Germinal center (tissue), 1 donor: ENCODE results near the gene NINJ2.

Source experiments
- DNase-seq: peaks from one replicate; pipeline ENCODE4 v3.0.0; 2012; ENCODE audit warnings: mixed read lengths, low spot score

Gene NINJ2

DNA sequence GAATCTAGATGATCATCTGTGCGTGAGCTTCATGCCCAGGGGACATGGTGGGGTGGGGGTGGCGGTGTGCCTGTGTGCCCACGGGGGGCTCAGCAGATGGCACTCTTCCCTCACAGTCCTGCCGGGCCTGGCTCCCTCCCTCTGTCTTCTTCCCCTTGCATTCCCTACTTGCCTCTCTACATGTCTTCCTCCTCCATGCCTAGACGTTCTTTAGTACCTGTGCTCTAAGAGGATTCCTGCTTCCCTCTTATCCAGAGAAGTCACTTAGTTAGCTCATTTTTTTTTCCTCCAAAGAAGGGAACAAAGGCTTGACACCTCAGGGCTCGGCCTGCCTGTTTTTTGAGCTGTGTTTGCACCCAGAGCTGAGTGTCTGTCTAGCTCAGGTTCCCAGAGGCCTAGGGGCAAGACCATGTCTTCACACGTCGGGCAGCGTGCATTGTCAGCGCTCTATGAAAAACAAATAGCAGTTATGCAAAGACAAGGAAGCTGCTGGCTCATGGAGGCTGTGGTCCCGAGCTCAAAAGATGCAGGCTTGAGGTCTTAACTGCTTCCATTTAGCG lies 48.8 kb downstream of the NINJ2 start:
- DNase-seq = no peak

DNA sequence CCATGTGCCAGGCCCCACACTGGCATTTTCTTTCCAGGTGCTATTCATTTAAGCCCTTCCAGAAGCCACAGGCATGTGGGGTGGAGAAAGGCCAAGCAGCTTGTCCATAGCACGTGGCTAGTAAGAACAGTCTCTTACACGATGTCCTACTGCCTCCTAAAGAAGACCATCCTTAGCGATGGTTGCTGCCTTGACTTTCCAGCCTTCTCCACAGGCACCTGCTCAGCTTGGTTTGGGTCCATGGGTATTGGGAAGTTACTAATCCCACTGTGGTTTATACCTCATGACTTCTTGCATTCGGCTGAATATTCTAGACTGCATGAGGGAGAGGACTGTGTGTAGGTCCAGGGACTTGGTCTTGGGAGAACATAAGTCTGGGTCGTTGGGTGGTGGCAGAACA lies 49.2 kb downstream of the NINJ2 start:
- DNase-seq = no peak

DNA sequence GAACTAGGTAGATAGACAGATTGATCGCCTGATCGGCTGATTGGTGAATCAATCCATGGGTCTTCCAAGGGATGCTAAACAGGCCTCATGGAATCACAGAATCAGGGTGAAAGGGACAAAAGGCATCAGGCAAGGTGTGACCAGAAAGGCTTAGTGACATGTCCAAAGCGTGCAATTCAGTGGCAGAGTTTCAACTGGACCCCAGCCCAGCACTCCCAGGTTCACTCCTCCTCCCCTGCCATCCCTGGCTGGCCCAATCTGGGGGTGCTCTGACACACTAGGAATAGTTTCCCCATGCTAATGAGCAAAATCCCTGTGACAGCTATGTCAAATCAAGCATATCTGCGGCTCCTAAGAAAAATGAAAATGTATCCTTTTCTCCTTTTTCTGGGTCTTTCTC lies 50.4 kb downstream of the NINJ2 start:
- no peak for DNase-seq

DNA sequence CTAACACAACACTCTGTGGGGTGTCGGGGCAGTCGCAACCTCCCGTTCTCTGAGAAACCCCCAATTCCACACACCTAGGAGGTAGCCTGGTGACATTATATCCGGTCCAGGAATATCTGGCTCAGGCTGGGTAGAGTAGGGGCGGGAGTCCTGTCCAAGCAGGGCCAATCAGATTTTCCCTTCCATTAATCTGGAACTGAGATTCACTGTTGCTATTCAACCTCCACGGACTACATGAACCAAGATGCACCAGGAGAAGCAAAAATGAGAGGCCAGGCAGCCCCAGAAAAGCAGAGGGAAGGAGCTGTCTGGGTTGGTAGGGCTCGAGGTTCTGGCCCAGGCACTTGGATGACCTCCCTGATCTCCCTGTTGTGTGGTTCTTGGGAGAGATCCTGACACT lies 51.0 kb downstream of the NINJ2 start:
- DNase-seq = no peak

DNA sequence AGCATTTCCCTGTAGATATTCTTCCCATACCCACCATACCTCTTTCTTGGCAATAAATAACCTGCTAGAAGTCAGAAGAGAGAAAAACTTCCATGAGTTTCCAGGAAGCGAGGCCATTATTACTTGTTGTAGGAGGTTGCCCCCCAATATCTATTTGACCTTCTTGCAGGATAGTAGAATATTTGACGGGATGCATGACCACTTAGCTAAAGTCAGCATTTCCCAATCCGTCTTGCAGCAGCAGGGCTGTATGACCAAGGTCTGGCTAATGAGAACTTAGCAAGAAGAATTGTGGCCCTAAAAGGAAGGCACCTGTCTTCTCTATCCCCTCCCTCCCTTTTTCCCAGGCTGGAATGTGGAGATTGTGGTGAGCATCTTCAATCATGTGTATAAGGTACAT lies 51.5 kb downstream of the NINJ2 start:
- no peak for DNase-seq

DNA sequence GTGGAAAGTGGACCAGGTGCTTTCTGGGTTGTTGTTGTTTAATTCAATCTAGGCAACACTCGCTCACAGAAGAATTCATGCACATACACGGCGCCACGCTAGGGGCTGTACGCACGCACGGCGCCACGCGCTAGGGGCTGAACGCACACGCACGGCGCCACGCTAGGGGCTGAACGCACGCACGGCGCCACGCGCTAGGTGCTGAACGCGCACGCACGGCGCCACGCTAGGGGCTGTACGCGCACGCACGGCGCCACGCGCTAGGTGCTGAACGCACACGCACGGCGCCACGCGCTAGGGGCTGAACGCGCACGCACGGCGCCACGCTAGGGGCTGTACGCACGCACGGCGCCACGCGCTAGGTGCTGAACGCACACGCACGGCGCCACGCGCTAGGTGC lies 54.3 kb downstream of the NINJ2 start:
- DNase-seq = no peak

DNA sequence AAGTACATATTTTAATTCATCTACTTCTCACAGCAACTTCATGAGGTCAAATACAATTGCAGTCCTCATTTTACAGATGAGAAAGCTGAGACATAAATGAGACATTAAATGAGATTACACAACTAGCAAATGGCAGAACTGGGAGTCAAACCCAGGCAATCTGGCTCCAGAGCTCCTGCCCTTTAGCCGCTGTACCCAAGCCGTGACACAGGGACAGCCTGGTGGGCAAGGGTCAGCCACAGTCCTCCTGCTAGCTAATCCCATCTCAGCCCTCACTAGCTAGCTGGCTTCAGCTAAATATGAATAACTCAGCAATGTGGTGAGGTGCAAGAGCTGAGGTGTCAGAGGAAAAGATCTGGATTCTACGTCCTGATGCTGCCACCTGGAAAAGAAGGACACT lies 54.8 kb downstream of the NINJ2 start:
- no peak for DNase-seq

DNA sequence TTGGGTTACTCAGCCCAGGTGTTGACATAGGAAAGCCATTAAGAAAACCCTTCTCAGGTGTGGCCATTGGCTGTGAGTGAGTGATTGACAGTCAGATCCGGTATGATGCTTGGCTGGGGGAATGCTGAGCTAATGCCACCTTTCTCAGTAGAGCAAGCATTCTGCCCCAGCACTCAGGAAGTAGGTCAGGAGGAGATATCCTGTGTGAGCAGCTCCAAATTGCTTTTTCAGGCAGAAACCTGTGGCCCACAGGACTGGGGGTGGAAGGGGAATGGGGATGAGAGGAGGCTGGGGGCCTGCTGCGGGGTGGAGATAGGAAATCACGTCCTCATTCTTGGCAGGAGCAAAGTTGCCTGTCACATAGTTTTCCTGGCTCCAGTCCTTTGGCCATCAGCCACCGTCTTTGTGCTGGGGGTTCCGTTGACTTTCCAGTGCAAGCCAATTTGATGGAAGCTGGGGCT lies 55.7 kb downstream of the NINJ2 start:
- no peak for DNase-seq

DNA sequence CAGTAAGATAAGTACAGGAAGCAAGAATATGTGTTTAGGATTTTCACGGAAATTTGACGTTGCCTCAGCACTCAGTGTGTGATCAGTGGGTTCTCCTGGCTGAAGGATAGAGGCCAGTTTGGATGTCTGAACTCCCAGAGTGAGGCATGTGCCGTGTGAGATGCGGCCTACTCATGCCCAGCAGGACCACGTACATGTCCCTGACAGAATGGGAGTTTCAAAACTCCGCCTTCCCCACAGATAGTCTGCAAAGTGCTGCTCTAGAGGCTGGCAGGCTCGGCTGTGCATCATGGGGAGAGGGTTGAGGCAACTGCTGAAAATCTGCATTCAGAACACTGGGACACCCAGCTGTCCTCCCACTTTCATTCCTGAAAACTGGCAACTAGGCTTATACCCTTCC lies 58.3 kb downstream of the NINJ2 start:
- no peak for DNase-seq

DNA sequence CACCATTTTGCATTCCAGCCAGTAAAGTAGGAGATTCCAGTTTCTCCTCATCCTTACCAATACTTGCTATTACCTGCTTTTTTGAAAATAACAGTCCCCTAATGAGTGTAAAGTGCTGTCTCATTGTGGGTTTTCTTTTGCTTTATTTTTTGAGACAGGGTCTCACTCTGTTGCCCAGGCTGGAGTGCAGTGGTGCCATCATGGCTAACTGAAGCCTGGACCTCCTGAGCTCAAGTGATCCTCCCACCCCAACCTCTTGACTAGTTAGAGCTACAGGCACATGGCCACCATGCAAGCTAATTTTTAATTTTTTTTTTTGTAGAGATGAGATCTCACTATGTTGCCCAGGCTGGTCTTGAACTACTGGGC lies 60.6 kb downstream of the NINJ2 start:
- DNase-seq = no peak

DNA sequence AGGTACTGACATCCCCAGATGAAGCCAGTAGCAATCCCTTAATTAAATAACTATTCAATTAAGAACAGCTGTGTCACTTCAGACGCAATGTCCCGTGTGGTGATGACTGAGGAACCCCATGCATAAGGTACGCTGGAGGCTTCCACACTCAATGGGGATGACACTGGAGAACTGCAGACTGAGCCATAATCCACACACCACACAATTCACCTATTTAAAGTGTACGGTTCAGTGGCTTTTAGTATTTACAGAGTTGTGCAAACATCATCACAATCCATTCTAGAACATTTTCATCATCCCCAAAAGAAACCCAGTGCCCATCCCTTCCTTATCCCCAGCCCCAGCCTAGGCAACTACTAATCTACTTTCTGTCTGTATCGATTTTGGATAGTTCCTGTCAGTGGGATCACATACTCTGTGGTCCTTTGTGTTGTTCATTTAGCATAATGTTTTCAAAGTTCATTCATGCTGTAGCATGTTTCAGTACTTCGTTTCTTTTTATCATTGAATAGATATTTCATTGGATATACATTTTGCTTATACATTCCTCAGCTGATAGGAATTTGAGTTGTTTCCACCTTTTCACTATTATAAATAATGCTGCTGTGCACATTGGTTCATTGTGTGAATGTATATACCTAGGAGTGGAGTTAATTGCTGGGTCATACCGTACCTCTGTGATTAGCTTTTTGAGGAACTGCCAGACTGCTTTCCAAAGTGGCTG lies 61.1 kb downstream of the NINJ2 start:
- no peak for DNase-seq

DNA sequence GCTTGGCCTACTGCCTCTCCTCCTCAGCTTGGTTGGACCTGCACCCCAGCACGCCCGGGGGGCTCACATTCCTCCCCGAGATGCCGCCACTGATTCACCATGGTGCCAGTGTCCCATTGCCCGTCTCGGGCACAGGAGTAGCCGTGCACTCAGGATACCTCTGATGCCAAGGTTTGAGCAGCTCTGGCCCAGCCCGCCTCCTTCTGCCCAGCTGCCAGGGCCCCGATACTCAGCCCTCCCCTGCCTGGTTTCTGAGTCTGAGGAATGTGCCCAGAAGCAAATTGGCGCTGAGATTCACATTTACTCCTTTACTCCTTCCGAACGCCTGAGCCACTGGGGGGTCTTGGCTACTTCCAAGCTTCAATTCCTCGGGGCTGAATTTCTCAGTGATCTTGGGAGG lies 63.5 kb downstream of the NINJ2 start:
- DNase-seq = no peak

DNA sequence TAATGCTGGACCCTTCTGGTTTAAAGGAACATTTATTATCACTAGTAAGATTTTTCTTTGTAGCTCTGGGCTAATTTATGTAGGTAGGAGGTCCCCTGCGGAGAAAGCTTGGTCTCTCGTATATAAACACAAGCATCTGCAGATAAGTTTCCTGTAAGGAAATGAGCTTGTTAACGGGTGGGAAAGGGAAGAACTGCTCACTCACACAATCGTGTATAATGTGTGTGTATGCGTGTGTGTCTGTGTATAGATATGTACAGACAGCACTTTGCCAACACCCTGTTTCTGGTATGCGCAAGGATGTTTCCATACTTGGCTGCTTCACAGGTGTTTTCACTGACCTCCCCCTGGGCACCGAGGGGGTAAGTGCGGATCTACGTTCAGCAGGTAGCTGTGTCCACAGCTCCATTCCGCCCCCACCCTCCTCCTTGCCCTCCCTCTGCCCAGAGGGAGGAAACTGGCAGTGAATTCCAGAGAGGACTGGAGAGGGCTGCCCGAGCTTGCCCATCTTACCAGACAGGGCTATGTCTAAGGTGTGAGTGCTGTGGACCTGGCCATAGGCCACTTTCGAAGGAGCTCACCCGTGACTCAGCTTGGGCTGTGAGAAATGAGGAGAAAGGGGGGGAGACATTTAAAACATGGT lies 65.2 kb downstream of the NINJ2 start:
- no peak for DNase-seq

DNA sequence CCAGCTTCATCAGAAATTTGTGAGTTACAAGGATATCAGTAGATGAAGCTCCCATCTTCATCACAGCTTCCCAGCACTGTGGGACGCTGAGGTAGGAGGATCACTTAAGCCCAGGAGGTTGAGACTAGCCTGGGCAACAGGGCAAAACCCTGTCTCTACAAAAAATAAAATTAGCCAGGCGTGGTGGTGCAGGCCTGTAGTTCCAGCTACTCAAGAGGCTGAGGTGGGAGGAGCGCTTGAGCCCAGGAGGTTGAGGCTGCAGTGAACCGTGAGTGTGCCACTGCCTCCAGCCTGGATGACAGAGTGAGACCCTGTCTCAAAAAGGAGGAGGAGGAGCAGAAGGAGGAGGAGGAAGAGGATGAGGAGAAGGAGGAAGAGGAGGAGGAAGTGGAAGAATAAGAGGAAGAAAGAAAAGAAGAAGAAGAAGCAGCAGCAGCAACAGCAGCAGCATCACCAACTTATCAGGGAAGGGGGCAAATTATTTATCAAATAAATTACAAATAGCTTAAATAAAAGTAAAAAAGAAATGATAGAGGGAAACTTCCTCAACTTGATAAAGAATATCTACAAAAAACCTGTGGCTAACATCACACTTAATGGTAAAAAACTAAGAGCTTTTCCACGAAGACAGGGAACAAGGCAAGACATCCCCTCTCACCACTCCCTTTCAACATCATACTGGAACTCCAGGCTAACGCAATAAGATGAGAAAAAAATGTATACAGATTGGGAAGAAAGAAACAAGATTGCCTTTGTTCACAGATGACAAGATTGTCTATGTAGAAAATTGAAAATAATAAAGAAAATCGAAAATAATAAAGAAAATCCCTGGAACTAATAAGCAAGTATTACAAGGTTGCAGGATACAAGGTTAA lies 69.6 kb downstream of the NINJ2 start:
- no peak for DNase-seq

DNA sequence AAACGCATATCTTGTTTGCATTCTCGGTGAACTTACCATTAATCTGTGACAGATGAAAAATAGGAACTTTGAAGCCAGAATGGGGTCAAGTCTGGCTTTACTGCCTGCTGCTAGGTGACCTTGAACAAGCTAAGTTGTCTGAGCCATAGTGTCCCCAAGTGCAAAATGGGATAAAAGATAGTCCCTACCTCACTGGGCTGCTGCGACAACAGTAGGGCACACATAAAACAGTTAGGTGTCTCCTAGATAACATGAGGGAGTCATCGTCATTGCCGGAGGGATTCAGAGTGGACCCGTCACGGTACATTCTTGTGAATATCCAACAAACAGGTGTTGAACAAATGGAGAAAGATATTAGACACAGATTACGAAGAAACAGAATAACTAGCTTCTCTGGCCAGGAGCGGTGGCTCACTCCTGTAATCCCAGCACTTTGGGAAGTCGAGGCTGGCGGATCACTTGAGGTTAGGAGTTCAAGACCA lies 71.2 kb downstream of the NINJ2 start:
- DNase-seq = no peak

DNA sequence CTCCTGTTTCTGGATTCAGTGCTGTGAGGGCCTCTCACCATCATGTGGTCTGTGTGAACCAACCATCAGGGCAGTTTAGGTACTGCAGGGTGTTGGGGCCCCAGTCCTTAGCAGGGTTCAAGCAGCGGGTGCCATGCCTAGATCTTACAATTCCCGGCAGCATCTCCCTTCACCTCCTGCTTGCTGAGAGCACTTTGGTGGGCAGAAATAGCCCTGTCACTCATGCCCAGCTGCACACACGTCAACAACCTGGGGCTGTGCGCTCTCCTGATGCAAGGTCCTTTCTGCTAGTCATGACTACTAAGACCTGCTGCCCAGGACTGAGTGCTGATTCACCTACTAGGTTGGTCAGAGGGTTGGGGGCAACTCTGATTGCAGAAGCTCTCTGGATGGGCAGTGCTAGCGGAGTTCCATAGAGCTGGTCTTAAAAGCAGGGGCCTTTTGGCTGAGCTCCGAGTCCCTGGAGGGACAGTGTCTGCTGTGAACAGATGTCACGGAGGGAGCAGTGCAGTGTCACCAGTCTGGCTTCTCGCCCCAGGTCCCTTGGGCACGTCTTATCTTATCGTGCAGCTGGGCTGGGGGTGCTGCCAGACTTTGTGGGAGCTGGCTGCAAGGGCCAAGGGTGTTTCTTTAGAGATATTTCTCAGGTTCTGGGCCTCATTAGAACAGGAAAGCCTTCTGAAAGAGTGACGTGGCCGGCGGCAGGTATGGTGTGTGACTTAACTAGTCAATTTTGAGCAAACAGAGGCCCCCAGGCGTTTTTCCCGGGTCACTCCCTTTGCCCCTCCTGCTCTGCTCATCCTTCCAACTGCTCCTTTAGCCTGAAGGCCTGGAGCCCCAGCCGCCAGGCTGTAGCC lies 71.8 kb downstream of the NINJ2 start:
- no peak for DNase-seq

DNA sequence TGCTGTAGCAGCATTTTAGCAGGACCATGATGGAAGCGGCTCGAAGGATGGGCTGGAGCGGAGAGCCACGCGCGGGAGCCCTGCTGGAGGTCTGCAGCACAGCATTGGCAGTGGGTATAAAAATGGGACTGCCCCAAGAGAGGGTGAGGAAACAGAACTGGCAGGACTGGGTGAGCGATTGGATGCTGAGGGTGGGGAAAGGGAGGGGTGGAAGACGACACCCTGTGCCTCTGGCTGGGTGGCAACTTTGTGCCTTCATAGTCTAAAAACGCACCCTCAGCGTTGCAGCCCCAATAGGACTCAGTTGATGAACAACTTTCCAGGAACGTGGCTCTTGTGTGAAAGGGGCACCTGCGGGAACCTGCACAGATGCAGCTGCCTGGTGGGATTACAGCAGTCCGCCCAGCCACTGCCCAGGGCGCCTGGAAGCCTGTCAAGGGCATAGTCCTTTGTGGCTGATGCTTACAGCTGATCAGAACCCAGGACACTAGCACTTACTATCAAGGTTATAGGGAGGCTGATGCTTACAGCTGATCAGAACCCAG lies 73.0 kb downstream of the NINJ2 start:
- no peak for DNase-seq

DNA sequence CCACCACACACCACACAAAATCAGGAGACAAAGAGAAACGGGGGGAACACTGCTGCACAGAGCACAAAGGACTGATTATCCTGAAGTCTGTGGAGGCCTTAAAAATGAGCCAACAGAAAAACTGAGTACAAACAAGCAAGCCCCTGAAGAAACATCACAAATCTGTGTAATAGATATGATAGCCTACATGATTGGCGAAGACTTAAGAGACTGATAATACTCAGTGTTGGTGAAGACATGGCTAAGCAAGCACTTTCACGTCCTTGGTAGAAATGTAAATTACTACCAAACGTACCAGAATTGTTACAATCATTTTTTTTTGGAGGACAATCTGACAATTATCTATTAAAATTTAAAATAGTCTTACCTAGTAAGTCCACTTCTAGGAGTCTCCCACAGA lies 74.6 kb downstream of the NINJ2 start:
- no peak for DNase-seq

DNA sequence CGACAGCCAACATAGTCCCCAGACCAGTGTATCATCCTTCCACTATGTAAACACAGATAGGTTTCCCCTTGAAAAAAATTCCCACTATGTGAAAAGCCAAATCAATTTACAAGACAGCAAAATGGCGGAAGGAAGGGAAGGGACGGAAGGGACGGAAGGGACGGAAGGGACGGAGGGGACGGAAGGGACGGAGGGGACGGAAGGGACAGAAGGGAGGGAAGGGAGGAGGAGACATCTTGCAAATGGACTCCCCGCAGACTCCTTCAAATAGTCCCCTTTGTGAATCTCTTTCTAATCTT lies 75.3 kb downstream of the NINJ2 start:
- DNase-seq = no peak

DNA sequence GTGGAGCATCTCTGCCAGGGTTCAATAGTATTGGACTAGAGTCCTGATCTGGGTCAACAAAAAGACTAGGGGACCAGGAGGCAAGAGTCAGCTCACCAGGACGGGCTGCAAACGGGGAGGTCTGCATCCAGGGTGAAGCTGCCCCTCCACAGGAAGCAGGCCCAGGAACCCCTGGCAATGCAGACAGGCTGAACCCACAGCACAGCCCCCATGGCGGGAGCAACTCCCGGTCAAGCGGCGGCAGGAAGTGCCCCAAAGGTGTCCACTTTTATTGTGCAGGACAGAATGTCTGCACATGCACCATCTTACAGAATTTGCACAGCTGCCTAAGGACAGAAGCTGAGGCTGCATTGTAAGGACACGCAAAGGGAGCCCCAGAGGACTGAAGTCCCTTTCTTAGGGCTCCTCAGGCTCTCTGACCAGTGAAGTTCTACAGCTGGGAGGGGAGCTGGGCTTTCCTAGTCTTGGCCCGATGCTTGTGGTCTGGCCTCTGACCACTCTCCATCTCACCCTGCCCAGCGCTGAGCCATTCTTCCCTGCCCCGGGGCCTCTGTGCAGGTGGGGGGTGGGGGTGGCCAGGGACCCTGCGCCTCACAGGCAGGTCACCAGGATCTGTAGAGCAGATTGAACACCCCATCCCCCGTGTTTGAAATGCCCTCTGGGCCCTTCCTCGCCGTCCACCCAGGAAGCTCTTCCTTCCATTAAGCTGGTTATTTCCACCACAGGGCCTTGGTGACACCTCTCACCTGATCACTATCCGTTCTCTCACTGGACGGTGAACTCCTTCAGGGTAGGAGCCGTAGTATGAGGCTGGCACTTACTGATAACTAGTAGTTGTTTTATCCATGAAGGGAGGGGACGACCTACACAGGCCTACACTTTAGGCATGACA lies 75.9 kb downstream of the NINJ2 start:
- no peak for DNase-seq
